Midbrain (tissue), 1 donor: ENCODE results near the gene MXD3.
"Not testable (repeated sequence)": the region's sequence is repeated elsewhere in the genome, so short reads cannot be mapped to it uniquely, and the experiment has no call there.

Experiments used
- DNase-seq: peaks from one replicate; lab custom pipeline; 2025; lab: John Stamatoyannopoulos, UW

Gene MXD3

GRCh38 chr5:177265395-177265794 is 46.3 kb downstream of the MXD3 start:
- DNase-seq = no peak

GRCh38 chr5:177264178-177264577 is 47.5 kb downstream of the MXD3 start:
- no peak for DNase-seq

DNA sequence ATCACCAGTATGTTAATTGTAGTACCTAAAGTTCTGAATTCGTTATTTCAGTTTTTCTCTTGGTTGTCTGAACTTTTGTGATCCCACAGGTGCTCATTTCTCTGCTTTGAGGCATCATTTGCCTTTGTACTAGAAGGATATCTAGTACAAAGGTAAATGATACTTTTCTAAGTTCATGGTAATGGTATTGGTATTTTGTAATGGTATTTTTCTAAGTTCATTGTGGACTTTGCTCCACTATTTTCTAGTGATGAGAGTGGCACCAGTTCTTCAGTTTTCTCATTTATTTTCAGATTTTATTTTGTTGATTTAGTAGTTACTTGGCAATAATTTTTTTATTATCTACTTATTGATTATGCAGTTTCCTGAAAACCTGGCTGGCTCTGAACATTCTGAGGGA is 50.2 kb downstream of the MXD3 start:
- no peak for DNase-seq

GRCh38 chr5:177260961-177261360 is 50.7 kb downstream of the MXD3 start:
- DNase-seq = no peak

- DNase-seq = not testable (repeated sequence)
Observed at GRCh38 chr5:177258711-177259110, 53.0 kb downstream of the MXD3 start.
